ENCODE data around the gene BRICD5.

- TF ChIP-seq ZBTB11 (tag by site-specific recombination; conservative IDR thresholded peaks at IDR 0.05; ENCODE audit: low read depth) (peak; percentile 57), ZNF239 (tag by site-specific recombination; IDR thresholded peaks at IDR 0.05) (no peak), ZNF792 (tag by site-specific recombination; IDR thresholded peaks at IDR 0.05) (0 out of 2 replicates have a peak, but pooled peaks have one; percentile 13), CTCF (tag by site-specific recombination; IDR thresholded peaks at IDR 0.05) (peak; percentile 97)
- TF ChIP-seq, protein P1, sequence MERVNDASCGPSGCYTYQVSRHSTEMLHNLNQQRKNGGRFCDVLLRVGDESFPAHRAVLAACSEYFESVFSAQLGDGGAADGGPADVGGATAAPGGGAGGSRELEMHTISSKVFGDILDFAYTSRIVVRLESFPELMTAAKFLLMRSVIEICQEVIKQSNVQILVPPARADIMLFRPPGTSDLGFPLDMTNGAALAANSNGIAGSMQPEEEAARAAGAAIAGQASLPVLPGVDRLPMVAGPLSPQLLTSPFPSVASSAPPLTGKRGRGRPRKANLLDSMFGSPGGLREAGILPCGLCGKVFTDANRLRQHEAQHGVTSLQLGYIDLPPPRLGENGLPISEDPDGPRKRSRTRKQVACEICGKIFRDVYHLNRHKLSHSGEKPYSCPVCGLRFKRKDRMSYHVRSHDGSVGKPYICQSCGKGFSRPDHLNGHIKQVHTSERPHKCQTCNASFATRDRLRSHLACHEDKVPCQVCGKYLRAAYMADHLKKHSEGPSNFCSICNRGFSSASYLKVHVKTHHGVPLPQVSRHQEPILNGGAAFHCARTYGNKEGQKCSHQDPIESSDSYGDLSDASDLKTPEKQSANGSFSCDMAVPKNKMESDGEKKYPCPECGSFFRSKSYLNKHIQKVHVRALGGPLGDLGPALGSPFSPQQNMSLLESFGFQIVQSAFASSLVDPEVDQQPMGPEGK (tag by site-specific recombination; IDR thresholded peaks at IDR 0.05) = peak; percentile 100
- TF ChIP-seq, protein P2, sequence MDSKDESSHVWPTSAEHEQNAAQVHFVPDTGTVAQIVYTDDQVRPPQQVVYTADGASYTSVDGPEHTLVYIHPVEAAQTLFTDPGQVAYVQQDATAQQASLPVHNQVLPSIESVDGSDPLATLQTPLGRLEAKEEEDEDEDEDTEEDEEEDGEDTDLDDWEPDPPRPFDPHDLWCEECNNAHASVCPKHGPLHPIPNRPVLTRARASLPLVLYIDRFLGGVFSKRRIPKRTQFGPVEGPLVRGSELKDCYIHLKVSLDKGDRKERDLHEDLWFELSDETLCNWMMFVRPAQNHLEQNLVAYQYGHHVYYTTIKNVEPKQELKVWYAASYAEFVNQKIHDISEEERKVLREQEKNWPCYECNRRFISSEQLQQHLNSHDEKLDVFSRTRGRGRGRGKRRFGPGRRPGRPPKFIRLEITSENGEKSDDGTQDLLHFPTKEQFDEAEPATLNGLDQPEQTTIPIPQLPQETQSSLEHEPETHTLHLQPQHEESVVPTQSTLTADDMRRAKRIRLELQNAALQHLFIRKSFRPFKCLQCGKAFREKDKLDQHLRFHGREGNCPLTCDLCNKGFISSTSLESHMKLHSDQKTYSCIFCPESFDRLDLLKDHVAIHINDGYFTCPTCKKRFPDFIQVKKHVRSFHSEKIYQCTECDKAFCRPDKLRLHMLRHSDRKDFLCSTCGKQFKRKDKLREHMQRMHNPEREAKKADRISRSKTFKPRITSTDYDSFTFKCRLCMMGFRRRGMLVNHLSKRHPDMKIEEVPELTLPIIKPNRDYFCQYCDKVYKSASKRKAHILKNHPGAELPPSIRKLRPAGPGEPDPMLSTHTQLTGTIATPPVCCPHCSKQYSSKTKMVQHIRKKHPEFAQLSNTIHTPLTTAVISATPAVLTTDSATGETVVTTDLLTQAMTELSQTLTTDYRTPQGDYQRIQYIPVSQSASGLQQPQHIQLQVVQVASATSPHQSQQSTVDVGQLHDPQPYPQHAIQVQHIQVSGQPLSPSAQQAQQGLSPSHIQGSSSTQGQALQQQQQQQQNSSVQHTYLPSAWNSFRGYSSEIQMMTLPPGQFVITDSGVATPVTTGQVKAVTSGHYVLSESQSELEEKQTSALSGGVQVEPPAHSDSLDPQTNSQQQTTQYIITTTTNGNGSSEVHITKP (tag by site-specific recombination; IDR thresholded peaks at IDR 0.05) = peak; percentile 72
Observed at GRCh38 chr16:2251296-2252111, 40.8 kb upstream of the BRICD5 start, which contains the start of gene ECI1.
